Stimulated activated CD4-positive, alpha-beta T cell treated with anti-CD3 and anti-CD28 coated beads, Interleukin-15, amount 100 ng/mL, for 24 hours (primary cell): Measurements from ENCODE around the gene PDE4D.

Source experiments
- DNase-seq: peaks from one replicate; pipeline ENCODE4 v3.0.0-alpha.2; 2020

Gene PDE4D

GRCh38 chr5:59348189-59348588 is 545.3 kb downstream of the PDE4D start:
- DNase-seq, result no peak

GRCh38 chr5:59346982-59347381 is 546.5 kb downstream of the PDE4D start:
- DNase-seq, result no peak

GRCh38 chr5:59346514-59346913 is 547.0 kb downstream of the PDE4D start:
- no peak for DNase-seq

- DNase-seq, result no peak
Measured at GRCh38 chr5:59342181-59342580, 551.3 kb downstream of the PDE4D start.

- no peak for DNase-seq
Measured at GRCh38 chr5:59341760-59342159, 551.8 kb downstream of the PDE4D start.

- no peak for DNase-seq
Measured at GRCh38 chr5:59341155-59341554, 552.4 kb downstream of the PDE4D start.

- no peak for DNase-seq
Measured at GRCh38 chr5:59340637-59341036, 552.9 kb downstream of the PDE4D start.

GRCh38 chr5:59337240-59337639 is 556.3 kb downstream of the PDE4D start:
- no peak for DNase-seq

- DNase-seq, result no peak
Measured at GRCh38 chr5:59335544-59335943, 558.0 kb downstream of the PDE4D start.

- no peak for DNase-seq
Measured at GRCh38 chr5:59333416-59333815, 560.1 kb downstream of the PDE4D start.

GRCh38 chr5:59332236-59332973 is 561.1 kb downstream of the PDE4D start:
- no peak for DNase-seq

- DNase-seq, result no peak
Measured at GRCh38 chr5:59330680-59331079, 562.8 kb downstream of the PDE4D start.

- DNase-seq, result no peak
Measured at GRCh38 chr5:59328709-59329296, 564.7 kb downstream of the PDE4D start.

- no peak for DNase-seq
Measured at GRCh38 chr5:59327191-59327980, 566.1 kb downstream of the PDE4D start.

GRCh38 chr5:59326596-59326995 is 566.9 kb downstream of the PDE4D start:
- no peak for DNase-seq

- DNase-seq, result no peak
Measured at GRCh38 chr5:59325070-59325469, 568.5 kb downstream of the PDE4D start.

- no peak for DNase-seq
Measured at GRCh38 chr5:59322894-59323293, 570.6 kb downstream of the PDE4D start.

- no peak for DNase-seq
Measured at GRCh38 chr5:59322058-59322457, 571.5 kb downstream of the PDE4D start.

GRCh38 chr5:59321642-59322041 is 571.9 kb downstream of the PDE4D start:
- DNase-seq, result no peak

- DNase-seq, result no peak
Measured at GRCh38 chr5:59320420-59320819, 573.1 kb downstream of the PDE4D start.

- no peak for DNase-seq
Measured at GRCh38 chr5:59319250-59319649, 574.3 kb downstream of the PDE4D start.

GRCh38 chr5:59317774-59318205 is 575.7 kb downstream of the PDE4D start:
- no peak for DNase-seq

GRCh38 chr5:59317023-59317773 is 576.3 kb downstream of the PDE4D start:
- no peak for DNase-seq
